IMR-90 (cell line): ENCODE results near the gene SLC17A9. TPM values are rescaled to one million over a fixed set of nuclear protein-coding genes. Genes with fewer than 3 reads are reported as not detected.

ENCODE experiments used
- ATAC-seq: fragments of 200-7000 bp; cut with Tn5 transposase; 2 replicates; pipeline ENCODE4 v1.9.1; 2020; ENCODE audit warnings: low read depth, mild to moderate bottlenecking, moderate library complexity
- BruUV-seq: library from RNA; stranded (reverse); fragments of 400-500 nt; replicated peaks from 2 replicates; lab custom pipeline; 2021; lab: Mats Ljungman, UMichigan
- CTCF ChIA-PET: fragments of 300-600 bp; formaldehyde crosslinking; extraction: SDS; loops from one replicate; lab custom pipeline; 2021; ENCODE audit warnings: antibody characterized with exemption; lab: Yijun Ruan, JAX
- POLR2A ChIA-PET: fragments of 300-600 bp; sonication (Branson Sonifier 250); formaldehyde crosslinking; loops from one replicate; lab custom pipeline; 2022; ENCODE audit warnings: antibody characterized with exemption; ENCODE audit not compliant: unreplicated experiment; lab: Charles Lee
- DNase-seq: peaks from one replicate; pipeline ENCODE4 v3.0.0; 2013
- H2AFZ ChIP-seq: replicated peaks from 2 replicates; pipeline ENCODE3; 2013; ENCODE audit warnings: low read length, mild to moderate bottlenecking; ENCODE audit not compliant: poor library complexity
- H2AK5ac ChIP-seq: 2 replicates; pipeline ENCODE4 v1.6.1; 2013; ENCODE audit warnings: low read depth, low read length, inconsistent platforms
- H2AK9ac ChIP-seq: replicated peaks from 2 replicates; pipeline ENCODE3; 2013; ENCODE audit warnings: mild to moderate bottlenecking, low read depth, low read length, moderate library complexity; ENCODE audit not compliant: poor library complexity
- H2BK120ac ChIP-seq: 2 replicates; pipeline ENCODE4 v1.6.1; 2013; ENCODE audit warnings: low read depth, low read length, inconsistent platforms
- H2BK15ac ChIP-seq: 3 replicates; pipeline ENCODE4 v1.6.1; 2013; ENCODE audit warnings: low read depth, low read length, inconsistent platforms
- H2BK20ac ChIP-seq: 2 replicates; pipeline ENCODE4 v1.6.1; 2013; ENCODE audit warnings: low read depth, mild to moderate bottlenecking, inconsistent platforms, low read length, moderate library complexity
- H2BK5ac ChIP-seq: 2 replicates; pipeline ENCODE4 v1.6.1; 2013; ENCODE audit warnings: mild to moderate bottlenecking, low read depth, low read length, inconsistent platforms; ENCODE audit not compliant: poor library complexity, severe bottlenecking
- H3K14ac ChIP-seq: replicated peaks from 2 replicates; pipeline ENCODE4 v1.6.1; 2013; ENCODE audit warnings: low read depth, low read length, inconsistent platforms
- H3K18ac ChIP-seq: 2 replicates; pipeline ENCODE4 v1.6.1; 2013; ENCODE audit warnings: low read depth, low read length, control low read depth
- H3K23ac ChIP-seq: 2 replicates; pipeline ENCODE4 v1.6.1; 2013; ENCODE audit warnings: low read depth, low read length, inconsistent platforms
- H3K27ac ChIP-seq: 2 replicates; pipeline ENCODE4 v1.5.1; 2013; ENCODE audit warnings: mild to moderate bottlenecking, control low read depth, low read length; ENCODE audit not compliant: insufficient read depth
- H3K27me3 ChIP-seq: 2 replicates; pipeline ENCODE4 v1.6.1; 2013; ENCODE audit warnings: low read length; ENCODE audit not compliant: control insufficient read depth, insufficient read depth
- H3K36me3 ChIP-seq: 2 replicates; pipeline ENCODE4 v1.6.1; 2013; ENCODE audit warnings: low read length, mixed read lengths; ENCODE audit not compliant: control insufficient read depth, insufficient read depth
- H3K4ac ChIP-seq: 2 replicates; pipeline ENCODE4 v1.6.1; 2013; ENCODE audit warnings: low read depth, low read length, inconsistent platforms
- H3K4me1 ChIP-seq: 2 replicates; pipeline ENCODE4 v1.6.1; 2013; ENCODE audit warnings: low read length, mixed read lengths; ENCODE audit not compliant: control insufficient read depth, insufficient read depth
- H3K4me2 ChIP-seq: 2 replicates; pipeline ENCODE4 v1.6.1; 2013; ENCODE audit warnings: low read depth, mild to moderate bottlenecking, control low read depth, low read length, moderate library complexity
- H3K4me3 ChIP-seq: 2 replicates; pipeline ENCODE4 v1.5.1; 2013; ENCODE audit warnings: low read depth, mild to moderate bottlenecking, control low read depth, low read length, moderate library complexity; ENCODE audit not compliant: insufficient read depth
- H3K56ac ChIP-seq: 2 replicates; pipeline ENCODE4 v1.6.1; 2013; ENCODE audit warnings: low read length, inconsistent platforms; ENCODE audit not compliant: insufficient read depth; ENCODE audit errors: extremely low read depth
- H3K79me1 ChIP-seq, 2 experiments: 2 replicates each; pipeline ENCODE4 v1.6.1; 2013; ENCODE audit warnings: low read length in 2 of 2, inconsistent platforms in 1 of 2, low read depth in 1 of 2
- H3K9ac ChIP-seq: 2 replicates; pipeline ENCODE4 v1.6.1; 2013; ENCODE audit warnings: low read depth, low read length, control low read depth
- H3K9me1 ChIP-seq: 2 replicates; pipeline ENCODE4 v1.6.1; 2013; ENCODE audit warnings: low read length, inconsistent platforms; ENCODE audit not compliant: insufficient read depth
- H3K9me3 ChIP-seq: 2 replicates; pipeline ENCODE4 v1.6.1; 2013; ENCODE audit warnings: low read length; ENCODE audit not compliant: control insufficient read depth, insufficient read depth
- H4K20me1 ChIP-seq: 2 replicates; pipeline ENCODE4 v1.6.1; 2013; ENCODE audit warnings: low read length, inconsistent platforms; ENCODE audit not compliant: insufficient read depth
- H4K5ac ChIP-seq: 2 replicates; pipeline ENCODE4 v1.6.1; 2013; ENCODE audit warnings: mild to moderate bottlenecking, low read depth, low read length, control low read depth
- H4K8ac ChIP-seq, 2 experiments: 2 replicates each; pipeline ENCODE4 v1.6.1; 2013; ENCODE audit warnings: low read depth in 2 of 2, low read length in 2 of 2, control low read depth in 1 of 2, inconsistent platforms in 1 of 2
- H4K91ac ChIP-seq: 2 replicates; pipeline ENCODE4 v1.6.1; 2013; ENCODE audit warnings: low read depth, low read length, inconsistent platforms; ENCODE audit not compliant: insufficient read depth
- ELK1 ChIP-seq: fragments of 150-350 bp; IDR thresholded peaks from 2 replicates; pipeline ENCODE4 v1.6.1; 2016; ENCODE audit warnings: low read depth, mild to moderate bottlenecking, low read length, moderate library complexity, borderline replicate concordance
- MAFK ChIP-seq: IDR thresholded peaks from 2 replicates; pipeline ENCODE4 v1.6.1; 2012; ENCODE audit warnings: low read depth, low read length, improper control_type of control experiment
- NFE2L2 ChIP-seq: fragments of 150-350 bp; IDR thresholded peaks from 2 replicates; pipeline ENCODE4 v1.6.1; 2016; ENCODE audit warnings: low read depth, mild to moderate bottlenecking, low read length
- WGBS, 2 experiments: methylation state at CpG; one replicate each; pipeline versions ENCODE4 v1.1.5 to v1.1.7; 2013; ENCODE audit warnings: missing lambda C conversion rate in 2 of 2; ENCODE audit not compliant: insufficient read length in 1 of 2; ENCODE audit errors: extremely low coverage in 2 of 2; 5-methylcytosine and 5-hydroxymethylcytosine counted together
- dilution Hi-C: fragments of 300-500 bp; cut with HindIII; formaldehyde crosslinking; loops from one replicate; pipeline ENCODE4 v1.14.3; 2018; ENCODE audit warnings: low sequenced_read_pairs; ENCODE audit not compliant: unreplicated experiment
- in situ Hi-C: fragments of 300-500 bp; cut with MboI; formaldehyde crosslinking; loops from 3 replicates; pipeline ENCODE4 v1.14.3; 2019; ENCODE audit warnings: low sequenced_read_pairs, inconsistent platforms, mixed read lengths
- intact Hi-C: fragments of 100-400 bp; cut with micrococcal nuclease; formaldehyde crosslinking; loops from 2 replicates; pipeline ENCODE4 v1.10.0; 2022
- polyA plus RNA-seq, 3 experiments: library from polyadenylated mRNA; depleted of rRNA; stranded (reverse); fragments of >200 nt; gene quantifications; 2 replicates each; pipeline ENCODE4 v1.2.3, GENCODE V29; 2012; ENCODE audit warnings: low replicate concordance in 1 of 3
- total RNA-seq: library from RNA; depleted of rRNA; stranded (reverse); fragments of >200 nt; gene quantifications from 2 replicates; pipeline ENCODE4 v1.2.3, GENCODE V29; 2012

SLC17A9 gene
- total and polyA plus RNA-seq, 2 of the 4 experiments (the other 2 are of a cell fraction) = 2.2 to 14.4 TPM

- no peaks in the 10 kb centered on the region for H3K9me1 ChIP-seq
- H4K91ac ChIP-seq = no peak overlapping the region
- H3K4me3 ChIP-seq = no peak overlapping the region
- H2AFZ ChIP-seq = no peak overlapping the region
- no peak overlapping the region for H2BK20ac ChIP-seq
- no peak overlapping the region for H3K14ac ChIP-seq
- no peak overlapping the region for H3K56ac ChIP-seq
- no peak overlapping the region for H3K23ac ChIP-seq
- H3K27me3 ChIP-seq = peaks cover 64% of the 10 kb centered on the region
- dilution Hi-C loops (no loop called here), intact Hi-C loops (no loop called here), in situ Hi-C loops (no loop called here)
- H4K20me1 ChIP-seq = no peaks in the 10 kb centered on the region
- ChIA-PET POLR2A (no interaction called here), CTCF (no interaction called here)
- H3K27ac ChIP-seq = no peak overlapping the region
- no peak overlapping the region for H2BK120ac ChIP-seq
- H3K9ac ChIP-seq = no peak overlapping the region
- H3K4me1 ChIP-seq = no peaks in the 10 kb centered on the region
- H3K9me3 ChIP-seq = no peaks in the 10 kb centered on the region
- no peak overlapping the region for H3K4ac ChIP-seq
- no peak overlapping the region for H4K8ac ChIP-seq
- no peak overlapping the region for H2BK5ac ChIP-seq
- no TSS peak for BruUV-seq
- ATAC-seq (no peak), DNase-seq (no peak)
- H4K5ac ChIP-seq = no peak overlapping the region
- no peaks in the 10 kb centered on the region for H3K36me3 ChIP-seq
- H3K79me1 ChIP-seq = no peaks in the 10 kb centered on the region
- H2AK5ac ChIP-seq = no peak overlapping the region
- H2BK15ac ChIP-seq = no peak overlapping the region
- WGBS, 2 experiments = 46% methylated on average over 9 of the region's 14 CpGs; no CpG with 5 or more reads in 1 of the 2 experiments
- no peak overlapping the region for H3K4me2 ChIP-seq
- no peak overlapping the region for H2AK9ac ChIP-seq
- H3K18ac ChIP-seq = no peak overlapping the region
- no peak for TF ChIP-seq NFE2L2
- no peak for TF ChIP-seq ELK1
- no peak for TF ChIP-seq MAFK
Observed at GRCh38 chr20:62985444-62985778, 32.9 kb downstream of the SLC17A9 start.
